ENCODE measurements around the gene NTM.

NTM gene

GRCh38 chr11:131807876-131808275 is 437.5 kb downstream of the NTM start:
- DNase-seq: no peak

DNA sequence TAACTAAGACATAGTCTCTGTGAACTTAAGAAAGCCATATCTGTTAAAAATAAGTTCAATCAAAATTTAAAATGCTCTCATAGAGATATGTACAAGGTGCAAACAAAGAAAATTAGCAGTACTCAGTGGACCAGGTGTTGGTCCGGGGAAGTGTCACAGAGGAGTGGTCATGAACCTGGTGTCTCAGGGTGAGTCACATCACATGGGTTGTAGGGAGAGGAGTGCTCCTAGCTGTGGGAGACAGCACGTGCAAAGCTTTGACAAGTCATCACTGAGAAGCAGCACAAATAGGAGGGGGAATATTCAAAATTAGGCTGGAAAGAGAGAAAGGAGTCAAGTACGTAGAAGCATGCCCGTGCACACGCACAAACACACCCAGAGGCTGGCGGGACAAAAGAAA is 438.1 kb downstream of the NTM start:
- DNase-seq: no peak

- DNase-seq: no peak
Measured at GRCh38 chr11:131809203-131809918, 438.9 kb downstream of the NTM start.

DNA sequence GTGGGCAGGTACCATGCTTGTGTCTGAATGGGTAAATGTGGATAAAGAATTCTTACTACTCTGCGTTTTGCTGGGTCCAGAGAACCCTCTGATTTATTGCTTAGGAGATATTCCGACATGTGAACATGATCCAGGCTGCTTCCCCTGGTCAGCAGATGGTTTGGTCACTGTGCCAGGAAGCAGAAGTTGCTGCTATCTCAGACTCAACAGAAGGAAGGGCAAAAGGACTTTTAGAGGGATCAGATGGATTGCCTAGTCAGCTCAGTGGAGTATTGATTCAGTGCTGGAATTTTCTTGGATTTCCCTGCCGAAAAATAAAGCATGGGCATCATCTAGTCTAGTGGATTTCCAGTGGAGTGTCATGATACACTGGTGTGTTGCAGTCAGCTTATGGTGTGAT is 440.1 kb downstream of the NTM start:
- DNase-seq: no peak

- DNase-seq: no peak
Measured at GRCh38 chr11:131811383-131811782, 441.0 kb downstream of the NTM start.

DNA sequence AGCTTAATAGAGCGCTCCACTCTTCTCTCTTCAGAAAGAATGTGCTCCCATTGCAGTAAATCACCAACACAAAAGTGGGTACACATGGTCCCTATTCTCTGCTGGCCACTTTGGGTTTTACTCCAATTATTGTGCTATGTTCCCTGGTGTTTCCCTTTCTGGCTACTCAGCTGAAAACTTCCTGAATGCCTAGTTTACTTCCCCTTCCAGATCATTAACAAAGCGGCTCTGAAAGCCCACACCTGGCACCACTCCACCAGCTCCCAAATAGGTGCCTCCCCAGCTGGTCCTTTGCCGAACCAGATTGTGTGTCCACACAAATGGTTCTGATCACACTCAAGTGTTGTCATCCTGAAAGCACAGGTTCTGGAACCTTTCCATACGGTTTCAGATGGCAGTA is 443.7 kb downstream of the NTM start:
- no peak for DNase-seq

DNA sequence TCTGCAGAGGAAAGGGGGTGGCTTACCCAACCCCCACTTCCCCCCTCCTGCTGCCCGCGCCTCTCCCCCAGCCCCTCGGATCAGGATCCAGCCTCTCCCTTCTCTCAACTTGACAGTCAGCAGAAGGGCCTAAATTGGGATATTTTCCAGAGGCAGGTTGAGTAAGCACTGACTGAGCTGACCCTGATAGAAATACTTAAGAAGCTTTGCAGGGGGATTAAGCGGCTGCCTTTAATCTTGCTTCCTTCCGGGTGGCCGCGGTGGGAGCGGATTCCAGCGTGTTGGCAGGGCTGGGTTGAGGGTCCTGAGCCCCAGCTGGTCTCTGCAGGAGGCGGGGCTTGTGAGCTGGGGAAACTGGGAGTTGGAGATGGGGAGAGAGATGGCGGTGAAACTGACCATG is 445.2 kb downstream of the NTM start:
- DNase-seq: no peak

- no peak for DNase-seq
Measured at GRCh38 chr11:131816051-131816450, 445.6 kb downstream of the NTM start.

DNA sequence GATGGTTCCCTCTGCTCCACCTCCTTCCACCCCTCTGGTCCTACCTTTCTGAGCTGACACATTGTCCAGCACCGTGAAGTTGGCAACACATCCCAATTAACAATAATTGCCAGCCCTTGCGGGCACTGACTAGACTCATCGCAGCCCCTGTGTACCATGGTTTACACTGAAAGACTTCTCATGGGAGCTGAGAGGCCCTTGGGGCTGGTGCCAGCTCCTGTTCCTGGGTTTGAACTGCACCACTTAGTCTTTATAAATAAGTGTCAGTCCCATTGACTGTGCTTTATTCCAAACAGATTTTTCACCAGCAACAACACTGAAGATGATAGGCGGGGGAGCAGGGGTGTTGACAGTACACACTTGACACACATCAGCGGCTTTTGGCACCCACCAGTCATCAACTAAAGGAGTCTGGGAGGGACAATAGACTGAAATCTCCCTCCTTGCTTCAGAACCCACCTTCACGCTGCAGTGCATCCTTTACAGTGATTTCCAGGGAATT is 447.3 kb downstream of the NTM start:
- no peak for DNase-seq

GRCh38 chr11:131819865-131820264 is 449.4 kb downstream of the NTM start:
- DNase-seq: no peak

- DNase-seq: no peak
Measured at GRCh38 chr11:131822506-131822905, 452.1 kb downstream of the NTM start.

GRCh38 chr11:131823772-131824171 is 453.4 kb downstream of the NTM start:
- no peak for DNase-seq

DNA sequence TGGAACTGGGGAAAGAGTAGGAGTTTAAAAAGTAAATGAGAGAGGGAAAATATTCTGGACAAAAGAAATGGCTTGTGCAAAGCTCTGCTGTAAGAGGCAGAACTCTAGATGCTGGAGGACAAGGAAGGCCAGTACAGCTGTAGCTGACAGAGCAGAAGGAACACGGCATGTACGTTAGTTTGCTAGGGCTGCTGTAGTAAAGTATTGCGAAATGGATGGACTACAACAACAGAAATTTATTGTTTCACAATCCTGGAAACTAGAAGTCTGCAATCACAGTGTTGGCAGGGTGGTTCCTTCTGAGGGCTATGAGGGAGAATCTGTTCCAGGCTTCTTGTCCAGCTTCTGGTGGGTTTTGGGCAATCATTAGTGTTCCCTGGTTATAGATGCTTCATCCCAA is 454.4 kb downstream of the NTM start:
- DNase-seq: no peak

GRCh38 chr11:131827430-131827829 is 457.0 kb downstream of the NTM start:
- DNase-seq: no peak

DNA sequence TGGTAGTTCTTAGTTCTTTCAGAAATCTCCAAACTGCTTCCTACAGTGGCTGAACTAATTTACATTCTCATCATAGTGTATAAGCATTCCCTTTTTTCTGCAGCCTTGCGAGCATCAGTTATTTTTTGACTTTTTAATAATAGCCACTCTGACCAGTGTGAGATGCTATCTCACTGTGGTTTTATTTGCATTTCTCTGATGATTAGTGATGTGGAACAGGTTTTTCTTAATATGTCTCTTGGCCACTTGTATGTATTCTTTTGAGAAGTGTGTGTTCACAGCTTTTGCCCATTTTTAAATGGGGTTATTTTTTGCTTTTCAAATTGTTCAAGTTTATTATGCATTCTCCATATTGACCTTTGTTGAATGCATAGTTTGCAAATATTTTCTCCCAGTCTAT is 459.3 kb downstream of the NTM start:
- no peak for DNase-seq

GRCh38 chr11:131832079-131832478 is 461.7 kb downstream of the NTM start:
- DNase-seq: no peak

DNA sequence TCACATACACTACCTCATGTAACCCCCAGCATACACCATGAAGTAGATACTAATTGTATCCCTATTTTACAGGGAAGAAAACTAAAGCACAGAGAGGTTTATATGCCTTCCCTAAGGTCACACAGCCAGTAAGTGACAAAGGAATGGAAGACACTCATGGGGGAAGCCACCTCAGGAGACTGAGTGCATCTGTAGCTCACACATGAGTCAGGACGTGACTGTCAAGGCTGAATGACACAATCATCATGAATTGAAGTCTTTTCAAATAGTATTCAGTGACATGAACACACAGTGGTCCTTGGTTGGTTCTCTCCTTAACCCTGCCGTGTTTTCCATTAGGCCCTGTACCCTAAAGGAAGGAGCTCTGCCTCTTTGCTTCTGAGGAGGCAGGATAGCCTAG is 463.0 kb downstream of the NTM start:
- no peak for DNase-seq

DNA sequence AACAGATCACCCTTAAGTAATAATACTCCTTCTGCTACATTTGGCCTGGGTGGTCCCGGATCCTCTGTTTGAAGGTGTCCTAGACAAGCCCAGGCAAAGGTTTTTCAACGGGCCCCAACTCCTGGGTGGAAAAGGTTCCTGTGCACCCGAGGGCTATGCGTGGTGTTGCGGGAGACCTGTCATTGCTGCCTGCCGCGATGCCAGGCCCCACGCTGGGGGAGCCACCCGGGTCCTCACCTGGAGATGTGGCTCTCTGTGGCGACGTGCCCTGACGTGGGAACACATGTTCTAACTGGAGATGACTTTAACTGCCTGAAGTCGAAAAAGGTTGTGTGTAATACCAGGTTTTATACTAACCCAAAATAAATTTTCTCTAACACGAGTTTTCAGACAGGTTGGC is 467.1 kb downstream of the NTM start:
- DNase-seq: no peak

GRCh38 chr11:131838016-131838415 is 467.6 kb downstream of the NTM start:
- DNase-seq: no peak

DNA sequence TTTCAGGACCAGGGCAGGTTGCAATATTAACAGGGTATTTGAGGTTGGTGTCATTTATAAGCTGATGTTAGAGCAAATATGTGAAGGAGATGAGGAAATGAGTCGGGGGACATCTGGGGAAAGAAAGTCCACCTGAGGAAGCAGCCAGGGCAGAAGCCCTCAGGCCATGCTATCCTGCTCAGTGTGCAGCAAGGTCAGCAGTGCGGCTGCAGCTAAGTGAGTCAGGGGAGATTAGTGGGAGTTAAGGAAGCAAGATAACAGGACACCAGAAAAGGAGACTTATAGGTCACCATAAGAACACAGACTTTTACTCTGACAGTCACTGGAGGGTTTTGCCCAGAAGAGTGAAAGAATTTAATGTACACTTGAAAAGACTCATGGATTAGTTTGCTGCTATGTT is 468.9 kb downstream of the NTM start:
- DNase-seq: no peak

- DNase-seq: no peak
Measured at GRCh38 chr11:131840545-131840944, 470.1 kb downstream of the NTM start.

DNA sequence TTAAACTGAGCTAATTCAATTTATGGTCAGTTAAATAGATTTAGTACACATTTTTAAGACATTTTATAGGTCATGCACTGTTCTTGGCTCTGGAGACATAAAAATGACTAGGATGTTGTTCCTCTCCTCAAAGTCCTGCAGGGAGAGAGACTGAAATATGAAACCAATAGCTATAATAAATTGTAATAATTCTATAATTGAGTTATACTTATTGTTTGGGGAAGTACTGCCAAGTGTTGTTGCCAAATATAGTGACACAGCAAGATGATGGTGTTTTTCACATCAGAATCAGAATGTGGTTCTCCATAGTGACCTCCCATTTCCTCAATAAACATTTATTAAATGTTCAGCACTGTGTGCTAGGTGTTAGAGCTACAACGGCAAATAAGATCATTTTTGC is 470.6 kb downstream of the NTM start:
- DNase-seq: no peak

DNA sequence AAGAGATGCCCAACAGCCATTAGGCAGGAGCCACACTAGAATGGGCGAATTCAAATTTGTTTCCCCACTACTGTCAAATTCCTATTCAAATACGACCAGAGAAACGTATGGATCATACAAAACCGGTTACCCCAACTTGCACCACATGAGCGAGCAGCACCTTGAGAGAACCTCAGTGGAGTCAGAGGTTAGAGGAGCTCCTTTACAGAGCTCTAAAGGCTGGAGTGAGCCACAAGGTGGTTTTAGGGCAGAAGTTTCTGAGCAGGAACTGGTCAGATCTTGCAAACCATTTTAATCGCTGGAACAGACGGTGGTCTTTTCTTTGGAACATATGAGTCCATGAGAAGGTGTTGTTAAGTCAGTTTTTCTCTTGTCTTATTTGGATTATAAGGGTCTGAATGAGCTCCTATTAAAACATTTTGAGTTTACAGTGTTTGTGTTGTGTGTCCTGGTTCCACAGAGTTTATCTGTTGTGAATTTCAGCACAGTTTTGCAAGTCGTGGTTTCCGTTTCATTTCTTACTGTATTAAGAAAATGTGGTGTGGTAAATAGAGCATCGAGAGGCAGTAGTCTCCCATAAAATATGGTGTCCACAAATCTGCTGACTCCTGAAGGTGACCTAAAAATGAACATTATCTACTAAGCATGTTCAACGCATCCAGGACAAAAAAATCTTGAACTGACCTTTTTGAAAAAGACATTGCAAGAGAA is 471.7 kb downstream of the NTM start:
- no peak for DNase-seq

DNA sequence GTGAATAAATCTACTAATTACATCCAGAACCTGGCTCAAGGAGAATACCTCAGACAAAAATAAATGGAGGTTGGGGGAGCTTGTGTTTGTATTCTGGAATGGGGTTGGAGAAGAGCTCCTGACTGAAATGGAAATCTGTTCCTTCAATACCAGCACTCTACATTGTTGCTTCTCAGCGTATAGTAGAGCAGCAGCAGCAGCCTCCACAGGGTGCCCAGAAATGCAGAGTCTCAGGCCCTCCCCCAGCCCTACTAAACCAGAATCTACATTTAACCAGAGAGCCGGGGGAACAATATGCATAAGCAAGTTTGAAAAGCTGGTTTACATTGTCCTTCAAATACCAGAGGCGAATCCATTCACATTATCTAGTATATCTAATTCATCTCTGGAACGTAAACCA is 474.8 kb downstream of the NTM start:
- no peak for DNase-seq

- no peak for DNase-seq
Measured at GRCh38 chr11:131849485-131849884, 479.1 kb downstream of the NTM start.
